H1 (cell line): ENCODE measurements around the gene PTDSS2. TPM values are rescaled to one million over a fixed set of nuclear protein-coding genes. Genes with fewer than 3 reads are reported as not detected.

ENCODE experiments used
- CTCF ChIA-PET: fragments of 300-600 bp; sonication (Branson Sonifier 250); formaldehyde crosslinking; loops from one replicate; lab custom pipeline; 2021; ENCODE audit not compliant: partially characterized antibody; lab: Charles Lee
- POLR2A ChIA-PET: fragments of 300-600 bp; sonication (Branson Sonifier 250); formaldehyde crosslinking; loops from one replicate; lab custom pipeline; 2021; ENCODE audit warnings: inconsistent platforms; ENCODE audit not compliant: partially characterized antibody; lab: Charles Lee
- DNase-seq, 2 experiments: peaks; one replicate each; pipeline versions ENCODE4 v3.0.0 to v3.0.0-alpha.2; 2010 to 2022; ENCODE audit warnings: low spot score in 2 of 2, low read depth in 1 of 2, mixed read lengths in 1 of 2
- FAIRE-seq: peaks from 2 replicates; lab custom pipeline; 2011; peaks lifted over from hg19 to GRCh38; lab: Jason Lieb, UNC
- H2AFZ ChIP-seq: 2 replicates; pipeline ENCODE4 v1.8.1; 2012; ENCODE audit warnings: low read length, inconsistent platforms
- H2AK5ac ChIP-seq: 2 replicates; pipeline ENCODE4 v1.6.1; 2013; ENCODE audit warnings: low read depth, low read length
- H2BK120ac ChIP-seq: replicated peaks from 2 replicates; pipeline ENCODE3; 2013; ENCODE audit warnings: low read depth, low read length, inconsistent platforms
- H2BK12ac ChIP-seq: 2 replicates; pipeline ENCODE4 v1.6.1; 2013; ENCODE audit warnings: low read depth, low read length
- H2BK15ac ChIP-seq: 2 replicates; pipeline ENCODE4 v1.6.1; 2013; ENCODE audit warnings: low read length
- H2BK20ac ChIP-seq: 2 replicates; pipeline ENCODE4 v1.6.1; 2013; ENCODE audit warnings: low read length
- H2BK5ac ChIP-seq: 2 replicates; pipeline ENCODE4 v1.6.1; 2013; ENCODE audit warnings: low read depth, low read length
- H3K14ac ChIP-seq: 2 replicates; pipeline ENCODE4 v1.6.1; 2013; ENCODE audit warnings: inconsistent platforms; ENCODE audit not compliant: insufficient read length
- H3K18ac ChIP-seq: 2 replicates; pipeline ENCODE4 v1.6.1; 2013; ENCODE audit warnings: low read length; ENCODE audit errors: extremely low read depth
- H3K23ac ChIP-seq: 2 replicates; pipeline ENCODE4 v1.6.1; 2013; ENCODE audit warnings: inconsistent platforms; ENCODE audit not compliant: insufficient read length
- H3K23me2 ChIP-seq: 2 replicates; pipeline ENCODE4 v1.6.1; 2013; ENCODE audit warnings: low read depth, low read length
- H3K27ac ChIP-seq: 2 replicates; pipeline ENCODE4 v1.6.1; 2011; ENCODE audit warnings: low read depth, low read length, inconsistent platforms
- H3K27me3 ChIP-seq, 4 experiments: replicated peaks in 1 of 4; 1 replicate in 1 of 4; 2 replicates in 3 of 4; pipeline versions ENCODE4 v1.6.1 to v1.8.1; 2011 to 2013; ENCODE audit warnings: low read length in 3 of 4, mild to moderate bottlenecking in 3 of 4, inconsistent platforms in 2 of 4, mixed read lengths in 2 of 4, moderate library complexity in 1 of 4; ENCODE audit not compliant: control insufficient read depth in 3 of 4, insufficient read depth in 3 of 4; ENCODE audit errors: extremely low read depth in 1 of 4
- H3K36me3 ChIP-seq, 4 experiments: 2 replicates each; pipeline versions ENCODE4 v1.6.1 to v1.8.1; 2011 to 2013; ENCODE audit warnings: mild to moderate bottlenecking in 4 of 4, low read length in 3 of 4, moderate library complexity in 2 of 4, control low read depth in 1 of 4, inconsistent platforms in 1 of 4; ENCODE audit not compliant: insufficient read depth in 4 of 4, control insufficient read depth in 2 of 4
- H3K4ac ChIP-seq: replicated peaks from 2 replicates; pipeline ENCODE3; 2013; ENCODE audit warnings: low read length, low read depth, mixed read lengths, inconsistent platforms; ENCODE audit not compliant: insufficient read length
- H3K4me1 ChIP-seq, 4 experiments: replicated peaks in 1 of 4; 1 replicate in 1 of 4; 2 replicates in 3 of 4; pipeline versions ENCODE4 v1.6.1 to v1.8.1; 2011 to 2013; ENCODE audit warnings: low read length in 3 of 4, inconsistent platforms in 2 of 4, mixed read lengths in 1 of 4; ENCODE audit not compliant: insufficient read depth in 4 of 4, control insufficient read depth in 3 of 4
- H3K4me2 ChIP-seq, 2 experiments: 2 replicates each; pipeline versions ENCODE4 v1.6.1 to v1.8.1; 2011 to 2013; ENCODE audit warnings: low read depth in 2 of 2, low read length in 2 of 2, control low read depth in 1 of 2, inconsistent platforms in 1 of 2, mild to moderate bottlenecking in 1 of 2; ENCODE audit not compliant: insufficient read depth in 1 of 2
- H3K4me3 ChIP-seq, 4 experiments: fragments of 200-600, 300-600 bp in 1 of 4; sonication (generic), shearing (Covaris generic), sonication (Bioruptor Twin) in 1 of 4; 2 replicates each; pipeline versions ENCODE4 v1.5.1 to v1.8.1; 2011 to 2016; ENCODE audit warnings: low read length in 4 of 4, low read depth in 3 of 4, control low read depth in 2 of 4, inconsistent platforms in 2 of 4, mild to moderate bottlenecking in 2 of 4, mixed read lengths in 1 of 4, moderate library complexity in 1 of 4; ENCODE audit not compliant: insufficient read depth in 2 of 4; ENCODE audit errors: extremely low read depth in 1 of 4
- H3K56ac ChIP-seq: replicated peaks from 2 replicates; pipeline ENCODE3; 2013; ENCODE audit warnings: low read depth, mild to moderate bottlenecking, mixed read lengths, low read length, inconsistent platforms; ENCODE audit not compliant: insufficient read length
- H3K79me1 ChIP-seq: 2 replicates; pipeline ENCODE4 v1.6.1; 2013; ENCODE audit warnings: low read depth, low read length, control low read depth
- H3K79me2 ChIP-seq, 2 experiments: 2 replicates each; pipeline versions ENCODE4 v1.6.1 to v1.8.1; 2012 to 2013; ENCODE audit warnings: low read length in 2 of 2, mild to moderate bottlenecking in 2 of 2, inconsistent platforms in 1 of 2; ENCODE audit not compliant: insufficient read depth in 2 of 2, control insufficient read depth in 1 of 2
- H3K9ac ChIP-seq, 4 experiments: replicated peaks in 1 of 4; 1 replicate in 1 of 4; 2 replicates in 3 of 4; pipeline versions ENCODE4 v1.6.1 to v1.8.1; 2011 to 2013; ENCODE audit warnings: low read depth in 3 of 4, low read length in 3 of 4, control low read depth in 2 of 4, mild to moderate bottlenecking in 2 of 4, moderate library complexity in 2 of 4, inconsistent platforms in 1 of 4; ENCODE audit errors: extremely low read depth in 1 of 4
- H3K9me3 ChIP-seq, 2 experiments: 2 replicates each; pipeline versions ENCODE4 v1.6.1 to v1.8.1; 2012 to 2013; ENCODE audit warnings: mild to moderate bottlenecking in 2 of 2, moderate library complexity in 2 of 2, control low read depth in 1 of 2, inconsistent platforms in 1 of 2, low read depth in 1 of 2, low read length in 1 of 2, mixed read lengths in 1 of 2; ENCODE audit not compliant: insufficient read depth in 2 of 2
- H4K20me1 ChIP-seq, 2 experiments: replicated peaks in 1 of 2; 2 replicates each; pipeline versions ENCODE3 to v1.8.1; 2011 to 2013; ENCODE audit warnings: inconsistent platforms in 2 of 2, low read length in 2 of 2, mild to moderate bottlenecking in 1 of 2; ENCODE audit not compliant: insufficient read depth in 2 of 2, control insufficient read depth in 1 of 2
- H4K5ac ChIP-seq: 2 replicates; pipeline ENCODE4 v1.6.1; 2013; ENCODE audit warnings: low read length, low read depth, mixed read lengths, inconsistent platforms; ENCODE audit not compliant: insufficient read length
- H4K8ac ChIP-seq: 2 replicates; pipeline ENCODE4 v1.8.0; 2013; ENCODE audit warnings: mild to moderate bottlenecking, moderate library complexity, low read length, inconsistent platforms; ENCODE audit not compliant: insufficient read depth; ENCODE audit errors: extremely low read depth
- H4K91ac ChIP-seq: replicated peaks from 2 replicates; pipeline ENCODE3; 2013; ENCODE audit warnings: low read length, mixed read lengths, inconsistent platforms; ENCODE audit not compliant: insufficient read length
- ATF3 ChIP-seq: IDR thresholded peaks from 2 replicates; pipeline ENCODE4 v1.6.1; 2011; ENCODE audit warnings: low read depth, mild to moderate bottlenecking, low read length; ENCODE audit not compliant: insufficient read depth
- CEBPB ChIP-seq: IDR thresholded peaks from 2 replicates; pipeline ENCODE4 v1.6.1; 2012; ENCODE audit warnings: low read depth, low read length
- JUN ChIP-seq: IDR thresholded peaks from 2 replicates; pipeline ENCODE4 v1.6.1; 2011; ENCODE audit warnings: low read depth, mild to moderate bottlenecking, improper control_type of control experiment, low read length
- JUND ChIP-seq: IDR thresholded peaks from 2 replicates; pipeline ENCODE4 v1.6.1; 2011; ENCODE audit warnings: mild to moderate bottlenecking, improper control_type of control experiment, low read length
- POU5F1 ChIP-seq: IDR thresholded peaks from 2 replicates; pipeline ENCODE4 v1.6.1; 2011; ENCODE audit warnings: low read depth, mild to moderate bottlenecking, low read length, moderate library complexity
- SAP30 ChIP-seq: fragments of 300-600 bp; sonication (generic); IDR thresholded peaks from 2 replicates; pipeline ENCODE4 v1.7.1; 2012; ENCODE audit warnings: low read length, moderate library complexity, mild to moderate bottlenecking, inconsistent platforms; ENCODE audit not compliant: insufficient read depth, insufficient replicate concordance
- TBP ChIP-seq: IDR thresholded peaks from 2 replicates; pipeline ENCODE4 v1.6.1; 2011; ENCODE audit warnings: low read depth, low read length, improper control_type of control experiment
- USF2 ChIP-seq: IDR thresholded peaks from 2 replicates; pipeline ENCODE4 v1.6.1; 2011; ENCODE audit warnings: low read length, improper control_type of control experiment
- WGBS, 2 experiments: shearing (Covaris generic) in 1 of 2; methylation state at CpG; one replicate each; pipeline versions ENCODE4 v1.1.6 to v1.1.7; 2013 to 2015; ENCODE audit warnings: low lambda C conversion rate in 2 of 2, mixed read lengths in 2 of 2, inconsistent platforms in 1 of 2, low coverage in 1 of 2, missing lambda C conversion rate in 1 of 2; ENCODE audit not compliant: insufficient replicate concordance in 2 of 2, insufficient coverage in 1 of 2, insufficient read length in 1 of 2; ENCODE audit errors: extremely low coverage in 1 of 2, missing lambda C conversion rate in 1 of 2; 5-methylcytosine and 5-hydroxymethylcytosine counted together
- polyA plus RNA-seq, 7 experiments: library from polyadenylated mRNA; depleted of rRNA in 3 of 7; stranded (reverse) in 5 of 7; unstranded in 2 of 7; fragments of >200 nt in 5 of 7; fragments of 200-250 nt in 2 of 7; gene quantifications; 1 replicate in 5 of 7; 2 replicates in 1 of 7; 4 replicates in 1 of 7; pipeline versions ENCODE4 v1.2.1 to v1.2.3, GENCODE V29; 2011 to 2013; ENCODE audit warnings: missing spikeins in 2 of 7, mixed read lengths in 2 of 7
- total RNA-seq: library from RNA; stranded (reverse); fragmentation: NEBNext Ultra II Directional; extraction: Animal tissue kit (Norgen Biotek cat#: 25700); gene quantifications from 2 replicates; pipeline ENCODE4 v1.2.1, GENCODE V29; 2021

PTDSS2 gene
- total and polyA plus RNA-seq, 2 of the 8 experiments (the other 6 are each of a cell fraction or from before 2014, with no cell fraction given), result 48.7 to 68.2 TPM

GRCh38 chr11:408154-409007 is 41.7 kb upstream of the PTDSS2 start:
- no peak overlapping the region for H3K4ac ChIP-seq
- peaks cover 0 to 5% of the 10 kb centered on the region in 2 experiments; a peak in 1 of 4 replicates for H3K79me2 ChIP-seq
- no peak overlapping the region for H3K27ac ChIP-seq
- POLR2A ChIA-PET, result interaction anchor here (0.9 to 5.9 kb wide), 7 partner anchors 9 to 98 kb away, joined by 3 to 41 read pairs (median 5); partner anchors contain the start of genes B4GALNT4, PTDSS2 and SIGIRR
- H3K9ac ChIP-seq, result no peak overlapping the region
- 83% methylated on average over 15 of the region's 15 CpGs; no CpG with 5 or more reads in 1 of the 2 experiments for whole genome bisulfite sequencing, 2 experiments
- no peak overlapping the region for H3K56ac ChIP-seq
- CTCF ChIA-PET, result interaction anchor here (1.1 to 2.8 kb wide), 5 partner anchors 12 to 110 kb away, joined by 4 to 24 read pairs (median 6); partner anchors contain the start of gene PTDSS2
- H2AK5ac ChIP-seq, result 0 out of 2 replicates have a peak overlapping the region, but pooled peaks have one; percentile 24
- peak in 1 of 2 experiments; percentile 48 for DNase-seq
- no peak overlapping the region for H2BK120ac ChIP-seq
- H2BK5ac ChIP-seq, result no peak overlapping the region; the same call in 1 of the 2 replicates
- H3K18ac ChIP-seq, result no peak overlapping the region
- H4K20me1 ChIP-seq, result peaks cover 9 to 15% of the 10 kb centered on the region in 2 experiments
- FAIRE-seq, result no peak
- H3K4me1 ChIP-seq, result peaks cover 0 to 11% (median 6%) of the 10 kb centered on the region in 4 experiments; a peak in 4 of 7 replicates
- 0 out of 2 replicates have a peak overlapping the region, but pooled peaks have one; percentile 29 for H2BK15ac ChIP-seq
- H4K8ac ChIP-seq, result no peak overlapping the region
- H3K23me2 ChIP-seq, result peaks cover 3% of the 10 kb centered on the region; the same call in 1 of the 2 replicates
- H2AFZ ChIP-seq, result no peak overlapping the region
- H2BK20ac ChIP-seq, result no peak overlapping the region
- no peak overlapping the region for H3K4me2 ChIP-seq
- no peaks in the 10 kb centered on the region for H3K9me3 ChIP-seq
- 0 out of 2 replicates have a peak overlapping the region, but pooled peaks have one; percentile 17 for H2BK12ac ChIP-seq
- H3K14ac ChIP-seq, result no peak overlapping the region
- peaks cover 0 to 5% (median 0%) of the 10 kb centered on the region in 4 experiments; a peak in 2 of 7 replicates for H3K27me3 ChIP-seq
- H3K79me1 ChIP-seq, result peaks cover 2% of the 10 kb centered on the region; the same call in 1 of the 2 replicates
- no peak overlapping the region for H3K23ac ChIP-seq
- H4K5ac ChIP-seq, result no peak overlapping the region
- TF ChIP-seq USF2 (no peak), JUN (no peak), TBP (no peak), SAP30 (no peak), ATF3 (no peak), JUND (no peak), POU5F1 (no peak), CEBPB (no peak)
- TF ChIP-seq, all 59 proteins: peak for 0
- Histone ChIP-seq H3K36me3 (no peaks in the 10 kb centered on the region; a peak in 1 of 8 replicates), H4K91ac (no peak overlapping the region), H3K4me3 (no peak overlapping the region)
